Upper lobe of left lung (tissue), 6 donors: Measurements from ENCODE around the gene BANF2. TPM values are rescaled to one million over a fixed set of nuclear protein-coding genes. Genes with fewer than 3 reads are reported as not detected.
"Not testable (repeated sequence)": the region's sequence is repeated elsewhere in the genome, so short reads cannot be mapped to it uniquely, and the experiment has no call there.

Experiments
- ATAC-seq, 2 donors: fragments of 200-7000 bp; cut with Tn5 transposase; one replicate each; pipeline ENCODE4 v1.9.1; 2022; ENCODE audit warnings: mild to moderate bottlenecking in 2 of 2, moderate library complexity in 2 of 2; ENCODE audit not compliant: low FRiP score in 2 of 2
- DNase-seq, 2 donors: peaks; one replicate each; pipeline ENCODE4 v3.0.0-alpha.2; 2019 to 2020
- H3K27ac ChIP-seq, 4 donors: fragments of 200-600 bp; sonication (generic); one replicate each; pipeline ENCODE4 v1.5.1; 2016 to 2019
- H3K27me3 ChIP-seq, 4 donors: fragments of 200-600 bp; sonication (generic); one replicate each; pipeline ENCODE4 v1.5.1; 2017 to 2019
- H3K36me3 ChIP-seq, 4 donors: fragments of 200-600 bp; sonication (generic); one replicate each; pipeline ENCODE4 v1.5.1; 2016 to 2019
- H3K4me1 ChIP-seq, 4 donors: fragments of 200-600 bp; sonication (generic); one replicate each; pipeline ENCODE4 v1.5.1; 2018 to 2019
- H3K4me3 ChIP-seq, 4 donors: fragments of 200-600 bp; sonication (generic); one replicate each; pipeline ENCODE4 v1.5.1; 2017 to 2019; ENCODE audit warnings: mild to moderate bottlenecking in 2 of 4, moderate library complexity in 1 of 4
- H3K9me3 ChIP-seq, 4 donors: fragments of 200-600 bp; sonication (generic); one replicate each; pipeline ENCODE4 v1.5.1; 2018 to 2019
- EP300 ChIP-seq, 4 donors: sonication (generic); formaldehyde crosslinking; IDR thresholded peaks; one replicate each; pipeline ENCODE4 v1.5.1; 2017; ENCODE audit warnings: antibody characterized with exemption in 4 of 4, control low read depth in 2 of 4
- POLR2A ChIP-seq, 4 donors: fragments of 450-650 bp; IDR thresholded peaks; one replicate each; pipeline ENCODE4 v1.5.1; 2016 to 2017; ENCODE audit warnings: antibody characterized with exemption in 4 of 4, mild to moderate bottlenecking in 2 of 4
- POLR2AphosphoS5 ChIP-seq, 2 donors: sonication (generic); formaldehyde crosslinking; IDR thresholded peaks; one replicate each; pipeline ENCODE4 v1.5.1; 2017; ENCODE audit warnings: antibody characterized with exemption in 2 of 2
- WGBS, 2 donors: methylation state at CpG; one replicate each; pipeline ENCODE4 v1.1.5; 2017 to 2018; 5-methylcytosine and 5-hydroxymethylcytosine counted together
- total RNA-seq, 6 donors: library from RNA; depleted of rRNA in 4 of 6; stranded (reverse); fragments of >200 nt in 4 of 6; gene quantifications; one replicate each; pipeline versions ENCODE4 v1.1.0 to v1.2.1, GENCODE V29; 2016 to 2021
- TF ChIP-seq, protein P1 (sequence below), 6 experiments: fragments of 450-650 bp in 4 of 6; fragments of 200-600 bp in 2 of 6; sonication (generic) in 2 of 6; IDR thresholded peaks; one replicate each; pipeline ENCODE4 v1.5.1; 2016 to 2019; ENCODE audit warnings: antibody characterized with exemption in 6 of 6
- donor health status: DM: no; HTN: no; CAD: no; lungs with moderate emphysema.
- donor health status: DM: no; HTN: yes; CAD: no; lungs with severe emphysema.

BANF2 gene
- total RNA-seq, 6 donors from 2014 or later, result not detected

GRCh38 chr20:17704589-17705317 lies 5.0 kb downstream of the BANF2 start:
- Histone ChIP-seq H3K36me3 (no peaks in the 10 kb centered on the region), H3K4me1 (no peaks in the 10 kb centered on the region), H3K4me3 (no peak overlapping the region), H3K9me3 (no peaks in the 10 kb centered on the region), H3K27ac (no peak overlapping the region), H3K27me3 (no peaks in the 10 kb centered on the region)
- DNase-seq (no peak), ATAC-seq (no peak)
- TF ChIP-seq POLR2A (IDR thresholded peaks at IDR 0.05) (no peak), EP300 (IDR thresholded peaks at IDR 0.05) (no peak), POLR2AphosphoS5 (IDR thresholded peaks at IDR 0.05) (no peak)
- TF ChIP-seq, protein P1, sequence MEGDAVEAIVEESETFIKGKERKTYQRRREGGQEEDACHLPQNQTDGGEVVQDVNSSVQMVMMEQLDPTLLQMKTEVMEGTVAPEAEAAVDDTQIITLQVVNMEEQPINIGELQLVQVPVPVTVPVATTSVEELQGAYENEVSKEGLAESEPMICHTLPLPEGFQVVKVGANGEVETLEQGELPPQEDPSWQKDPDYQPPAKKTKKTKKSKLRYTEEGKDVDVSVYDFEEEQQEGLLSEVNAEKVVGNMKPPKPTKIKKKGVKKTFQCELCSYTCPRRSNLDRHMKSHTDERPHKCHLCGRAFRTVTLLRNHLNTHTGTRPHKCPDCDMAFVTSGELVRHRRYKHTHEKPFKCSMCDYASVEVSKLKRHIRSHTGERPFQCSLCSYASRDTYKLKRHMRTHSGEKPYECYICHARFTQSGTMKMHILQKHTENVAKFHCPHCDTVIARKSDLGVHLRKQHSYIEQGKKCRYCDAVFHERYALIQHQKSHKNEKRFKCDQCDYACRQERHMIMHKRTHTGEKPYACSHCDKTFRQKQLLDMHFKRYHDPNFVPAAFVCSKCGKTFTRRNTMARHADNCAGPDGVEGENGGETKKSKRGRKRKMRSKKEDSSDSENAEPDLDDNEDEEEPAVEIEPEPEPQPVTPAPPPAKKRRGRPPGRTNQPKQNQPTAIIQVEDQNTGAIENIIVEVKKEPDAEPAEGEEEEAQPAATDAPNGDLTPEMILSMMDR (IDR thresholded peaks at IDR 0.05), result no peak
- 95 to 97% methylated on average over 3 to 5 of the region's 5 CpGs for WGBS, 2 donors

DNA sequence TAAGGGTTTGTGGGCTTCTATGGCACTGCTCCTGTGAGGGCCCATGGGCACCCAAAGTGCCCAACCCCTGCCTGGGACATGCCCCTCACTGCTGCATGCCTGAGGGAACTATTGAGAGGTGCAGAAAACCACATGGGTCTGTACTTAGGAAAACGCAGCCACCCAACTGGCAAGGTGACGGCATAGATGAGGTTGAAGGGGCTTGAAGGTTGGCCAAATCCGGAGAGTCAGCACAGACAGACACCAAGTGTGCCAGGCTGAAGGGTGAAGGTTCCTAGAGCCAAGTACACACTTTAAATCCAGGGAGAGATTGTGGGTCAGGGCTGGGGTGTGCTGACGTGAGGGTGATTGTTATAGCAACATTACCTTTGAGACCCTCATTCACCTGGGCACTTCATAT lies 6.2 kb downstream of the BANF2 start:
- Histone ChIP-seq H3K4me1 (no peaks in the 10 kb centered on the region), H3K9me3 (no peaks in the 10 kb centered on the region), H3K36me3 (no peaks in the 10 kb centered on the region), H3K27ac (no peak overlapping the region), H3K27me3 (no peaks in the 10 kb centered on the region), H3K4me3 (no peak overlapping the region)
- no peak for TF ChIP-seq POLR2AphosphoS5 (IDR thresholded peaks at IDR 0.05)
- no peak for TF ChIP-seq POLR2A (IDR thresholded peaks at IDR 0.05)
- TF ChIP-seq, protein P1 (IDR thresholded peaks at IDR 0.05), result no peak
- no peak for TF ChIP-seq EP300 (IDR thresholded peaks at IDR 0.05)
- DNase-seq, result no peak
- 73 to 90% methylated on average over 4 of the region's 4 CpGs for WGBS, 2 donors
- ATAC-seq, result no peak

DNA sequence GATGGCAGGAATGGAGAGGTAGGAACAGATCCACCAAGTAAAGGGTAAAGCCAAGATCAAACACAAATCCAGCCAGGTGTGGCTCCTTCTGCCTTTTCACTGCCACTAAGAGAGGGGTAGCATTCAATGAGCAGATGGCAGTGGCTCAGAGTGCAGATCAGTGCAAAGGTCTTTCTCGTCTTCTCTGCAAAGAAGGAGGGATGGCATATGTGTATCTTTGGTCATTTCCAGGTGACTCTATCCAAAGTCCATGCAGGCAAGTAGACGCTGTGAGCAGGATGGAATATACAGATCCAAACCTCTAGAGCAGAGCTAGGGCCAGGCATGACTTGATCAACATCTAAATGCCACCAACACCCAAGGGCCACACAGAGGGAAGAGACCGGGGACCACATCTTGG lies 6.9 kb downstream of the BANF2 start:
- no peaks in the 10 kb centered on the region for H3K27me3 ChIP-seq
- ATAC-seq (no peak), DNase-seq (no peak)
- no peaks in the 10 kb centered on the region for H3K9me3 ChIP-seq
- WGBS, 2 donors, result 64 to 86% methylated on average over 2 to 3 of the region's 3 CpGs
- no peak for TF ChIP-seq POLR2A (IDR thresholded peaks at IDR 0.05)
- TF ChIP-seq EP300 (IDR thresholded peaks at IDR 0.05), result no peak
- no peak for TF ChIP-seq POLR2AphosphoS5 (IDR thresholded peaks at IDR 0.05)
- TF ChIP-seq, protein P1 (IDR thresholded peaks at IDR 0.05), result no peak
- no peaks in the 10 kb centered on the region for H3K36me3 ChIP-seq
- H3K4me1 ChIP-seq, result no peaks in the 10 kb centered on the region
- no peak overlapping the region for H3K27ac ChIP-seq
- no peak overlapping the region for H3K4me3 ChIP-seq

DNA sequence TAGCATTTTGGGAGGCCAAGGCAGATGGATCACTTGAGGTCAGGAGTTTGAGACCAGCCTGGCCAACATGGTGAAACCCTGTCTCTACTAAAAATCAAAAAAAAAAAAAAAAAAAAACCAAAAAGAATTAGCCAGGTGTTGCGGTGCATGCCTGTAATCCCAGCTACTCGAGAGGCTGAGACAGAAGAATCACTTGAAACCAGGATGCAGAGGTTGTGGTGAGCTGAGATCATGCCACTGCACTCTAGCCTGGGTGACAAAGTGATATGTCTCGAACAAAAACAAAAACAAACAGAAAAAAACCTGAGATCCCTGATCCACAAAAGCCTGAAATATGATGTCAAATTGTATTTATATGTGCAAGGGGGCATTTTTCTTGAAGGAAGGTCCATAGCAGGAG lies 8.2 kb downstream of the BANF2 start:
- WGBS, 2 donors, result 85 to 88% methylated on average over 3 of the region's 3 CpGs

DNA sequence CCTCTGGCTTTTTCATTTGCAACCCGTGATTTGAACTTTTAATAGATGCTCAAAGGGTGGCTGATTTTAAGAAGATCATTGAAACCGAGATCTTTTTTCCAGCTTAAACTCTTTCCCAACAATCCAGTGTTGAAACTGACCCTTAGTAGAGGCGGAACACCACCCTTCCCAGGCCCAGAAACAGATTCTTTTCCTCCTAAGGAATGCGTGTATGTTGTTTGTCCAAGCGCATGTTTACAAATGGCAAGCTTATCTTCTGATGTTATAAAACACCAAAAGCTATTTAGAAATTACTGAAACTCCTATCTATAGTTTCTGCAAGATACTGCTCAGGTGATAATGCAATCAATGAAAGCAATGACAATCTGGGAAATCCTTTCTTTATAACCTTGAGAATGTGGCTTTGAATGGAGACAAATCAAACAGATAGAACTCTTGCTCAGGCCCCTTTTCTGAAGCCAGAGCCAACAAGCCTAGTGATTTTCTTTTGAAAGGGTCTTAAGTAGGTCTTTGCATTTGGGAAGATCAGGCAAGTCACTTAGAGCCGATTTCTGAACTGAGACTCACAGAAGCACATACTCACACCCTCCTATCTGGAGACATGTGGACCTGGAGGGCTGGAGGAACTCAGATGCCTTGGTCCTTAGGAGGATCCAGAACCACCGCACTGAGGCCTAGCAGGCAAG lies 9.1 kb downstream of the BANF2 start:
- TF ChIP-seq POLR2A (IDR thresholded peaks at IDR 0.05) (no peak), EP300 (IDR thresholded peaks at IDR 0.05) (no peak), POLR2AphosphoS5 (IDR thresholded peaks at IDR 0.05) (no peak)
- TF ChIP-seq, protein P1 (IDR thresholded peaks at IDR 0.05), result no peak
- no peak overlapping the region for H3K27ac ChIP-seq
- no peak overlapping the region for H3K4me3 ChIP-seq
- no peak for ATAC-seq
- 71% methylated on average over 7 of the region's 7 CpGs for WGBS, 2 donors
- no peak for DNase-seq
- no peaks in the 10 kb centered on the region for H3K27me3 ChIP-seq
- H3K36me3 ChIP-seq, result no peaks in the 10 kb centered on the region
- H3K9me3 ChIP-seq, result no peaks in the 10 kb centered on the region
- H3K4me1 ChIP-seq, result no peaks in the 10 kb centered on the region

More for the DNA sequence above, 8.2 kb downstream of the BANF2 start:
- not testable (repeated sequence) for H3K27me3 ChIP-seq, H3K4me3 ChIP-seq, H3K9me3 ChIP-seq, H3K36me3 ChIP-seq, DNase-seq, ATAC-seq, H3K4me1 ChIP-seq, H3K27ac ChIP-seq
